Measurements from ENCODE around the gene PKD1.

DNA sequence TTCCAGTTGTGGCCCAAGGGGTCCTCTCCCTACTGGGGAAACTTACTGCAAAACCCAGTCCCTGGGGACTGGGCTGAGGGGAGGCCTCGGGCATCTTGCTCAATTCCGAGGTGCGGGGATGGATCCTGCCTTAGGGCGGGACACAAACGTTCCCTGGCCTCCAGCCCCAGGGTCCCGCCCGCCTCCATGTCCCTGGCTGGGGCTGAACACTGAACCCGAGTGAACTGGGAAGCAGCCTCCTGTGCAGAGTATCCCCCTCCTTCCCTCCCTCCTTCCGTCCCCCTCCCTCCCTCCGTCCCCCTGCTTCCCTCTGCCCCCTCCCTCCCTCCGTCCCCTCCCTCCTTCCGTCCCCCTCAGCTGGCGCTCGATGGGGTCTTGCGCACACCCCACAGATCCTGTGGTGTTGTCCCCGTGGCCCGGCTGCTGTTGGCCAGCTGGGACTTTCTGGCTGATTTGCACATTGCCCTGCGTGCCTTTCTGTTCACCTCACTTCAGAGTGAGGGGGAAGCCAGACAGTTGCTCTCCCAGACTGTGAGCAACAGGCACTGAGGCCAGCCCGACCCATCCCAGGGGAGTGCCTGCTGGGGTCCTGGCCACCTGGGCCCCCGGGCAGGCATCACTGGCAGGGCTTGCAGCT, 25.3 kb upstream of the PKD1 start:
- no peak for TF ChIP-seq EZH2 (IDR thresholded peaks at IDR 0.05; ENCODE audit: borderline replicate concordance)
- TF ChIP-seq, protein P1, sequence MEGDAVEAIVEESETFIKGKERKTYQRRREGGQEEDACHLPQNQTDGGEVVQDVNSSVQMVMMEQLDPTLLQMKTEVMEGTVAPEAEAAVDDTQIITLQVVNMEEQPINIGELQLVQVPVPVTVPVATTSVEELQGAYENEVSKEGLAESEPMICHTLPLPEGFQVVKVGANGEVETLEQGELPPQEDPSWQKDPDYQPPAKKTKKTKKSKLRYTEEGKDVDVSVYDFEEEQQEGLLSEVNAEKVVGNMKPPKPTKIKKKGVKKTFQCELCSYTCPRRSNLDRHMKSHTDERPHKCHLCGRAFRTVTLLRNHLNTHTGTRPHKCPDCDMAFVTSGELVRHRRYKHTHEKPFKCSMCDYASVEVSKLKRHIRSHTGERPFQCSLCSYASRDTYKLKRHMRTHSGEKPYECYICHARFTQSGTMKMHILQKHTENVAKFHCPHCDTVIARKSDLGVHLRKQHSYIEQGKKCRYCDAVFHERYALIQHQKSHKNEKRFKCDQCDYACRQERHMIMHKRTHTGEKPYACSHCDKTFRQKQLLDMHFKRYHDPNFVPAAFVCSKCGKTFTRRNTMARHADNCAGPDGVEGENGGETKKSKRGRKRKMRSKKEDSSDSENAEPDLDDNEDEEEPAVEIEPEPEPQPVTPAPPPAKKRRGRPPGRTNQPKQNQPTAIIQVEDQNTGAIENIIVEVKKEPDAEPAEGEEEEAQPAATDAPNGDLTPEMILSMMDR (IDR thresholded peaks at IDR 0.05; ENCODE audit: poor library complexity), result no peak
